Measurements from ENCODE around the gene SMAD7.

SMAD7 gene

GRCh38 chr18:48925491-48925780 lies 25.3 kb downstream of the SMAD7 start:
- TF ChIP-seq CTCF (conservative IDR thresholded peaks at IDR 0.05) = no peak
- no peak overlapping the region; the same call in 1 of the 2 replicates for H3K27ac ChIP-seq

GRCh38 chr18:48924630-48925490 lies 25.9 kb downstream of the SMAD7 start:
- TF ChIP-seq CTCF (conservative IDR thresholded peaks at IDR 0.05) = no peak
- H3K27ac ChIP-seq = no peak overlapping the region; the same call in 1 of the 2 replicates

- no peak overlapping the region for H3K27ac ChIP-seq
- TF ChIP-seq CTCF (conservative IDR thresholded peaks at IDR 0.05) = no peak
These were observed 26.8 kb downstream of the SMAD7 start for GRCh38 chr18:48923746-48924629.

GRCh38 chr18:48922801-48923730 lies 27.7 kb downstream of the SMAD7 start:
- H3K27ac ChIP-seq = no peak overlapping the region
- no peak for TF ChIP-seq CTCF (conservative IDR thresholded peaks at IDR 0.05)

- H3K27ac ChIP-seq = no peak overlapping the region
These were observed 28.5 kb downstream of the SMAD7 start for GRCh38 chr18:48922226-48922800.

More at GRCh38 chr18:48922226-48922800, 28.5 kb downstream of the SMAD7 start:
- no peak for TF ChIP-seq CTCF (conservative IDR thresholded peaks at IDR 0.05)

Data from VCaP (cell line).